GM21367 (cell line): ENCODE measurements around the gene LEAP2.

ENCODE experiments used
- ATAC-seq: cut with Tn5 transposase; IDR thresholded peaks from one replicate; pipeline ENCODE4 v1.9.1; 2021; ENCODE audit not compliant: unreplicated experiment

LEAP2 gene, protein sequence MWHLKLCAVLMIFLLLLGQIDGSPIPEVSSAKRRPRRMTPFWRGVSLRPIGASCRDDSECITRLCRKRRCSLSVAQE

DNA sequence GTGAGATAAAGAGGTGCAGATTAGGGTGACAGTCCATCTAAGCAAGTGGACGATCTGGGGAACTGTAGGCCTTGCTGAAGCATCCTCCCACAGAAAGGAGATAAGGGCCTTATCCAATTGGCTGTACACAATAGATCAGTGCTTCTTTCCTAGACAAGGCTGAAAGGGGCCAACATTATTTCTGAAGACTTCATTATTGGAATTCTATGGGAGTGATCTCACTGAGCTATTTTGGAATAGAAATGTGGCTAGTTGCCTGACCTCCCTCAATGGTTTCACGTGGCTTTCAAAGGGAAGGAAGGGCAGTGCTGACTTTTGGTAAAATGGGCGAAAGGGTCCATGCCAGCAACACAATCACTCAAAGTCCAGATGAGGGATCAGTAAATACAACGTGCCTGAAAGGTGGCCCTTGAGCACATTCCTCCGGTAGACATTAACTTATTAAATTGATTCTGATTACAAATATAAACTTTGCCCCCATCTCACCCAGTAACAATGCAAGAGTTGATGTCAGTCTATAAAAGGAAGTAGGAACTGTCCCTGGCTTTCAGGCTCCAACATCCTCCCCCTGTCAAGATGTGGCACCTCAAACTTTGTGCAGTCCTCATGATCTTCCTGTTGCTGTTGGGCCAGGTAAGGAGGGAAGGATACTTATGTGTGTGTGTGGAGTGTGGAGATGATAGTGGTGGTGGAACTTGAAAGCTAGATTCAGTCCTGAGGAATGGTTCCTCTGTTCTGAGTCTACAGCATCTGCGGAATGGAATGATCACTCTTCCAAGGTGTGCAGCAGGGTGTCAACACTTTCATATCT is at the start of gene LEAP2:
Gene LEAP2 (plus strand): TSS at position 550 of the 811 bp plus-strand sequence. CDS start 27 bp downstream, at position 577.
- ATAC-seq, result no peak

GRCh38 chr5:132824426-132824825 is 49.0 kb upstream of the LEAP2 start:
- ATAC-seq, result no peak

- no peak for ATAC-seq
Measured at GRCh38 chr5:132825033-132825833, 48.2 kb upstream of the LEAP2 start.

DNA sequence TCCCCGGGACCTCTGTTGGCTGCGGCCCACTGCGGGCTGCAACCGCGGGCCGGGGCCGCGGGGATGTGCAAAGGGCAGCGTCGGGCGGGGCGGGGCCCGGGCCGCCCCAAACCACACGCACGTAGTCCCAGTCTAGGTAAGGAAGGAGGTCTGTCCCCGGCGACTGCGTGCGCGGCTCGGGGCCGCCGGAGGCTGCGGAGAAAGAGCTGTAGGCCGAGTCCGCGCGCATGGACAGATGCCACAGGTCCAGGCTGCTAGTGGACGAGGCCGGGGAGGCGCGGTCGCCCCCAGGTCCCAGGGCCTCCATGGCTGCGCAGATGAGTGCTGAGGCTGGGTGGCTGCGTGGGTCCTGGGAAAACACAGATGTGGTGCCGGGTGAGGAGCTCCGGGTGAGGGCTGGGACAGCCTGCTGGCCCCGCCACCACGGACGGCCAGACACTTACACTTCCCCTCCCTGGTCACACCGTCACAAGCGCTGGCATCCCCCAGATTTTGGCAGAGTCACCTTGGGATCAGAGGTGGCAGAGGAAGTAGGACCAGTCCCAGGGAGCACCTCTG is 47.6 kb upstream of the LEAP2 start:
- ATAC-seq, result no peak

- no peak for ATAC-seq
Measured at GRCh38 chr5:132826424-132827082, 46.9 kb upstream of the LEAP2 start.

GRCh38 chr5:132827943-132828673 is 45.4 kb upstream of the LEAP2 start:
- ATAC-seq, result no peak

DNA sequence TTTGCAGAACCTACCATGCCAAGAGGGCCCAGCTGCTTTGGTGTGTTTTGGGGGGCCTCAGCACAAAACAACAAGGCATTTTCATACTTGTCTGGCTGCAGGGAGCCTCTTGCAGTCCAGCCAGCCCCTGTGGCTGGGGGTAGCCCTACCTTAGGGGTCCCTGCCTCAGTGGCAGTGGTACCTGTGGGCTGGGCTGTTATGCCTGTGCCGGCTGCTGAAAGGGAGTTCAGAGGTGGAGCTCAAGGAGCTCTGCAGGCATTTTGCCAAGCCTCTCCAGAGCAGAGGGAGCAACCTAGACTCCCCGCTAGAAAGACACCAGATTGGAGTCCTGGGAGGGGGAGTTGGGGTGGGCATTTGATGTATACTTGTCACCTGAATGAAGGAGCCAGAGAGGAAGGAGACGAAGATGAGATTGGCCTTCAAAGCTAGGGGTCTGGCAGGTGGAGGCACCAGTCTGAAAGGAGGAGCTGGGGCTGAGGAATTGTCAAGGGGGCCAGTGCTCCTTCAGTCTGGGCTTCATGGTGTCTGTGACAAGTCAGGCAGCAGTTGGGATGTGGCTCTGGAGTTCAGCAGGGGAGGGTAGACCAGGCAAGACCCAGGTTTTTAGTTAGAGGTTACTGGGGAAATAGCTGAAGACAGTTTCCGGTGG is 44.5 kb upstream of the LEAP2 start:
- no peak for ATAC-seq

- peak; percentile 52 for ATAC-seq
Measured at GRCh38 chr5:132829742-132830435, 43.6 kb upstream of the LEAP2 start.

DNA sequence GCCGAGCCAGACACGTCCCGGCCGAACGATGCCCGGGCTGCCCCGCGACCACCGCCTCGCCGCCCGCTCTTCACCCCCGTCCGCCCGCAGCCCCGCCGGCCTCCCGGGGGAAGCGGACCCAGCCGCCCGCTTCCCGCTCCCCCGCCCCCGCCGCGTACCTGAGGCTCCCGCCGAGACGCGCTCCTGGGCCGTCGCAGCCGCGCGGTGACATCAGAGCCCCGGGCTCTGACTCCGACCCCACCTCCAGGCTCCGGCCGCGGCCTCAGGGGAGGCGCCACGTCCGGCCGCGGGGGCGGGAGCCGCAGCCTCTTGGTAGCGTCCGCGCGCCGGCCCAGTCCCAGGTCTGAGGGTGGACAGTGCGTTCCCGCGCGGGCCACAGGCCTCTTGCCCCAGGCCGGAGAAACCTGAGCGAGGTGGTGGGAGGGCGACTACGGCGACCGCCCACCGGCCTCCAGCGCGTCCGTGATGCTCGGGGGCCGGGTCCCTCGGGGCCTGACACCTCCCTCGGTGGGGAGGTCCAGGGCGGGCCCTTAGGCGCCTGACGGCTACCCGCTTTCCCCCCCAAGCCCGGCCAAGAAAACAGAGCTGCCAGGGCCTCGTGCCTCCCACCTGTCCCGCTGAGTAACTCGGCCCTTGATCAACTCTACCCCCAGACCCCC is 42.9 kb upstream of the LEAP2 start, which contains the start of gene SHROOM1:
Gene SHROOM1 (minus strand): TSS at position 212 of the 659 bp plus-strand sequence. CDS start 4,507 bp downstream, outside the sequence.
- peak; percentile 61 for ATAC-seq

- ATAC-seq, result no peak
Measured at GRCh38 chr5:132831095-132831860, 42.2 kb upstream of the LEAP2 start.

DNA sequence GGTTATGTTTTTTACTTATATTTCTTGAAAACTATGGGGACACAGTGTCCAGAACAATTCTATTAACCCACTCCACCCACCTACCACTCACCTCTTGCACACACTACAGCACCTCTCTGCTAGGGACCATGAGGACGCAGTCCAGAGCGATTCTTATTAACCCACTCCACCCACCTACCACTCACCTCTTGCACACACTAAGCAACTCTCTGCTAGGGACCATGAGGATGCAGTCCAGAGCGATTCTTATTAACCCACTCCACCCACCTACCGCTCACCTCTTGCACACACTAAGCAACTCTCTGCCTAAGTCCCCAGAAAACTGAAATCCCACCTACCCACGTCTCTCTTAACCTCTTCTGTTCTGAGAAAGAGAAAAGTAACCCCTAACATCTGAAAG is 40.9 kb upstream of the LEAP2 start:
- ATAC-seq, result no peak

- no peak for ATAC-seq
Measured at GRCh38 chr5:132834057-132834456, 39.4 kb upstream of the LEAP2 start.

DNA sequence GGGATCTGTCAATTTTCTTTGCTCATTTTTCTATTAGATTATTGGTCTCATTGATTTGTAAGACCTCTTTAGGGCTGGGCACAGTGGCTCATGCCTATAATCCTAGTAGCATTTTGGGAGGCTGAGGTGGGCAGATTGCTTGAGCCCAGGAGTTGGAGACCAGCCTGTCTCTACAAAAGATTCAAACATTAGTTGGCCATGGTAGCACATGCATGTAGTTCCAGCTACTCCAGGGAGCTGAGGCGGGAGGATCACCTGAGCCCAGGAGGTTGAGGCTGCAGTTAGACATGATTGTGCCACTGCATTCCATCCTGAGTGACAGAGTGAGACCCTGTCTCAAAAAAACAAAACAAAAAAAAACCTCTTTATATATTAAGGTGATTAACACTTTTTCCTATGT is 36.6 kb upstream of the LEAP2 start:
- no peak for ATAC-seq

DNA sequence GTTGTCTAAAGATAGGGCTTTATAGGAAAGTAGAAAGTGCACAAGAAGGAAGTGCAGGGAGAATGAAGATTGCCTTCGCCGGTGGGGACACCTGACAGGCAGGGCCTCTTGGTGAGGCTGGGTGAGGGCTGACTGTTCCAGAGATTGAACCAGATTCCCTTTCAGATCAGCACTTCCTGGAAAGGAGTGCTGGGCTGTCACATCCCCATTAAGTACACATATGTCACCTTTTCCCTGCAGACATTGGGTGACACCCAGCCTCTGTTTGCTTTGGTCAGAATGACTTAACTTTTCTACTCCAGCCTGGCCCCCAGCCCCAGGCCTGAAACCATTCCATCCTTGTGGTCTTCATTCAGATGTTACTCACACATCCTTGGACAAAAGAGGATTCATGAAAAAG is 35.6 kb upstream of the LEAP2 start:
- no peak for ATAC-seq

- no peak for ATAC-seq
Measured at GRCh38 chr5:132838516-132839282, 34.8 kb upstream of the LEAP2 start.

GRCh38 chr5:132839426-132840301 is 33.8 kb upstream of the LEAP2 start:
- no peak for ATAC-seq
